Suprapubic skin (tissue), 4 donors: ENCODE results near the gene TMEM151A. TPM values are rescaled to one million over a fixed set of nuclear protein-coding genes. Genes with fewer than 3 reads are reported as not detected.

ENCODE experiments used
- DNase-seq, 2 donors: peaks; one replicate each; pipeline ENCODE4 v3.0.0-alpha.2; 2019; ENCODE audit warnings: low spot score in 2 of 2
- H3K27ac ChIP-seq: fragments of 200-600 bp; sonication (generic); one replicate; pipeline ENCODE4 v1.5.1; 2019
- H3K27me3 ChIP-seq: fragments of 200-600 bp; sonication (generic); one replicate; pipeline ENCODE4 v1.5.1; 2019
- H3K36me3 ChIP-seq: fragments of 200-600 bp; sonication (generic); one replicate; pipeline ENCODE4 v1.5.1; 2019
- H3K4me1 ChIP-seq: fragments of 200-600 bp; sonication (generic); one replicate; pipeline ENCODE4 v1.5.1; 2019
- H3K4me3 ChIP-seq: fragments of 200-600 bp; sonication (generic); one replicate; pipeline ENCODE4 v1.5.1; 2019; ENCODE audit warnings: mild to moderate bottlenecking
- H3K9me3 ChIP-seq: fragments of 200-600 bp; sonication (generic); one replicate; pipeline ENCODE4 v1.5.1; 2019
- EP300 ChIP-seq: sonication (generic); formaldehyde crosslinking; IDR thresholded peaks from one replicate; pipeline ENCODE4 v1.6.1; 2017; ENCODE audit warnings: antibody characterized with exemption
- POLR2A ChIP-seq, 2 donors: fragments of 450-650 bp; IDR thresholded peaks; one replicate each; pipeline ENCODE4 v1.6.1; 2017; ENCODE audit warnings: antibody characterized with exemption in 2 of 2, mild to moderate bottlenecking in 2 of 2, moderate library complexity in 2 of 2
- POLR2AphosphoS5 ChIP-seq, 3 donors: sonication (generic); formaldehyde crosslinking; IDR thresholded peaks; one replicate each; pipeline ENCODE4 v1.6.1; 2017; ENCODE audit warnings: antibody characterized with exemption in 3 of 3
- WGBS: methylation state at CpG from one replicate; pipeline ENCODE4 v1.1.5; 2018; 5-methylcytosine and 5-hydroxymethylcytosine counted together
- total RNA-seq, 4 donors: library from RNA; depleted of rRNA; stranded (reverse); fragments of >200 nt; gene quantifications; one replicate each; pipeline ENCODE4 v1.1.0, GENCODE V29; 2016
- TF ChIP-seq, protein P1 (sequence below), 2 donors: fragments of 200-600 bp in 1 of 2; fragments of 450-650 bp in 1 of 2; sonication (generic) in 1 of 2; IDR thresholded peaks; one replicate each; pipeline ENCODE4 v1.5.1; 2016 to 2019; ENCODE audit warnings: antibody characterized with exemption in 2 of 2, mild to moderate bottlenecking in 1 of 2, moderate library complexity in 1 of 2

TMEM151A gene
- total RNA-seq, 4 donors from 2014 or later = not detected

GRCh38 chr11:66281001-66281400, 10.7 kb upstream of the TMEM151A start:
- Histone ChIP-seq H3K4me1 (peaks cover 26% of the 10 kb centered on the region), H3K27me3 (no peaks in the 10 kb centered on the region), H3K36me3 (peaks cover 20% of the 10 kb centered on the region), H3K27ac (no peak overlapping the region), H3K9me3 (no peaks in the 10 kb centered on the region), H3K4me3 (no peak overlapping the region)
- WGBS = 80% methylated on average over 6 of the region's 6 CpGs
- TF ChIP-seq, protein P1, sequence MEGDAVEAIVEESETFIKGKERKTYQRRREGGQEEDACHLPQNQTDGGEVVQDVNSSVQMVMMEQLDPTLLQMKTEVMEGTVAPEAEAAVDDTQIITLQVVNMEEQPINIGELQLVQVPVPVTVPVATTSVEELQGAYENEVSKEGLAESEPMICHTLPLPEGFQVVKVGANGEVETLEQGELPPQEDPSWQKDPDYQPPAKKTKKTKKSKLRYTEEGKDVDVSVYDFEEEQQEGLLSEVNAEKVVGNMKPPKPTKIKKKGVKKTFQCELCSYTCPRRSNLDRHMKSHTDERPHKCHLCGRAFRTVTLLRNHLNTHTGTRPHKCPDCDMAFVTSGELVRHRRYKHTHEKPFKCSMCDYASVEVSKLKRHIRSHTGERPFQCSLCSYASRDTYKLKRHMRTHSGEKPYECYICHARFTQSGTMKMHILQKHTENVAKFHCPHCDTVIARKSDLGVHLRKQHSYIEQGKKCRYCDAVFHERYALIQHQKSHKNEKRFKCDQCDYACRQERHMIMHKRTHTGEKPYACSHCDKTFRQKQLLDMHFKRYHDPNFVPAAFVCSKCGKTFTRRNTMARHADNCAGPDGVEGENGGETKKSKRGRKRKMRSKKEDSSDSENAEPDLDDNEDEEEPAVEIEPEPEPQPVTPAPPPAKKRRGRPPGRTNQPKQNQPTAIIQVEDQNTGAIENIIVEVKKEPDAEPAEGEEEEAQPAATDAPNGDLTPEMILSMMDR (IDR thresholded peaks at IDR 0.05) = no peak
- TF ChIP-seq EP300 (no peak), POLR2A (IDR thresholded peaks at IDR 0.05) (no peak), POLR2AphosphoS5 (IDR thresholded peaks at IDR 0.05) (no peak)
- no peak for DNase-seq

DNA sequence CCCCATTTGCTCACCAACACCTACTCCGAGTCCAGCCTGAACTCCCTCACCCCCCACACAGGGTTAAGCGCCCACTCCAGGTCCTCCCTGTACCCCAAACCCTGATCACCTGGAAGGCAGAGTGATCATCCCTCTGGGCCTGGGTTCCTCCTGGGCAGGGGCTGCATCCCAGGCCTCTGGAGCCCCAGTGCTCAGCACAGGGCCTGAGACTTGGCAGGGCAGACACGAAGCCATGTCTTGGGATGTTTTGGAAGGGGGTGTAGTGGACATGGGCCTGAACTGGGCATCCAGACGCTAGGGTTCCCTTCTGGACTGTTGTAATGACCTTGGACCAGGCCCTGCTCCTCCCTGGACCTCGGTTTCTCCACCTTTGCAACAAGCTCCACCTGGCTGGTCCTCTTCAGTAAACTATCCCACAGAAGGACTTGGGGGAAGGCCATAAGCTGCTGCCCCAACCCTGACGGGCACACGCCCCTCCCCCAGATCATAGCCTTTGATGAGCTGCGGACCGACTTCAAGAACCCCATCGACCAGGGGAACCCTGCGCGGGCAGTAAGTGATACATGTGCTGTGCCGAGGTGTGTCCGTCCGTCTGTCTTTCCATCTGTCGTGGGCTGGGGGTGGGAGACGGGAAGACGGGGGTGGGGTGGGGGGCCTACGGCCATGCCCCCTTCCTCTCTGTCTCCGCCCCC, 9.8 kb upstream of the TMEM151A start:
- H3K4me1 ChIP-seq = peaks cover 26% of the 10 kb centered on the region
- DNase-seq = no peak
- H3K36me3 ChIP-seq = peaks cover 11% of the 10 kb centered on the region
- H3K27ac ChIP-seq = no peak overlapping the region
- no peaks in the 10 kb centered on the region for H3K27me3 ChIP-seq
- WGBS = 64% methylated on average over 14 of the region's 20 CpGs
- TF ChIP-seq POLR2AphosphoS5 (IDR thresholded peaks at IDR 0.05) = no peak
- TF ChIP-seq, protein P1 (IDR thresholded peaks at IDR 0.05) = no peak
- no peak for TF ChIP-seq POLR2A (IDR thresholded peaks at IDR 0.05)
- TF ChIP-seq EP300 = no peak
- no peaks in the 10 kb centered on the region for H3K9me3 ChIP-seq
- no peak overlapping the region for H3K4me3 ChIP-seq

DNA sequence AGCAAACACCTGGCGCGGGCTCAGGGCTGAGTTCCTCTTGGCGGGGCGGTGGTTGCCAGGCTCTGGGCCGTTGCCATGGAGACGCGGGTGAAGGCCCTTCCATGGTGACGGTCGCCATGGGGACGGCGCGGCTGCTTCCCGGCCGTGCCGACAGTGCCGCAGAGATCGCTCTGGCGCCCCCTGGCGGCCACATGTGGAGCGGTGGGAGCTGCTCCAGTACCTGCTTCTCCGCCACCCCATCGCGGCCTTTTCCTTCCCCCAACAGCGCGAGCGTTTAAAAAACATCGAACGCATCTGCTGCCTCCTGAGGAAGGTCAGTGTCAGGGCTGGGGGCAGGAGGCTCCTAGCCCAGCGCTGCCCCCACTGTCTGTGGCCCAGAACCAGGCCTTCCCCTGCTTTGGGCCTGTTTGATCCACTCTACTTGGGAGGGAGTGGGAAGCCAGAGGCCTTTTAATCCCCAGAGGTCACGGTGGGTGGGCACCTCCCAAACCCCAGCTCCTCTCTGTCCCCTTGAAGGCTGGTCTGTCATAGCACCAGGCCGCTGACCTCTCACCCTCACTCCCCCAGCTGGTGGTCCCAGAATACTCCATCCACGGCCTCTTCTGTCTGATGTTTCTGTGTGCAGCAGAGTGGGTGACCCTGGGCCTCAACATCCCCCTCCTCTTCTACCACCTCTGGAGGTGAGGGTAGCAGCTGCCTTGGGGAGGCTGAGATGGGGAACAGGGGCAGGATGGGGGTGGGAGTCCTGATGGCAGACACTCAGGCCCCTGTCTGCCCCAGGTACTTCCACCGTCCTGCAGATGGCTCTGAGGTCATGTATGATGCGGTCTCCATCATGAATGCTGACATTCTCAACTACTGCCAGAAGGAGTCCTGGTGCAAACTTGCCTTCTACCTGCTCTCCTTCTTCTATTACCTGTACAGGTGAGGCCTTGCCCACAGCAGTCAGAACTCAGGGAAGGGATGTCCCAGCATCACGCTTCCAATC, 8.9 kb upstream of the TMEM151A start:
- TF ChIP-seq, protein P1 (IDR thresholded peaks at IDR 0.05) = peak; percentile 98 to 99
- TF ChIP-seq POLR2AphosphoS5 (IDR thresholded peaks at IDR 0.05) (no peak), EP300 (no peak)
- H3K4me1 ChIP-seq = peaks cover 29% of the 10 kb centered on the region
- H3K4me3 ChIP-seq = no peak overlapping the region
- DNase-seq = peak; percentile 99
- H3K36me3 ChIP-seq = peaks cover 10% of the 10 kb centered on the region
- WGBS = 60% methylated on average over 7 of the region's 35 CpGs
- no peak overlapping the region for H3K27ac ChIP-seq
- no peaks in the 10 kb centered on the region for H3K9me3 ChIP-seq
- H3K27me3 ChIP-seq = no peaks in the 10 kb centered on the region

DNA sequence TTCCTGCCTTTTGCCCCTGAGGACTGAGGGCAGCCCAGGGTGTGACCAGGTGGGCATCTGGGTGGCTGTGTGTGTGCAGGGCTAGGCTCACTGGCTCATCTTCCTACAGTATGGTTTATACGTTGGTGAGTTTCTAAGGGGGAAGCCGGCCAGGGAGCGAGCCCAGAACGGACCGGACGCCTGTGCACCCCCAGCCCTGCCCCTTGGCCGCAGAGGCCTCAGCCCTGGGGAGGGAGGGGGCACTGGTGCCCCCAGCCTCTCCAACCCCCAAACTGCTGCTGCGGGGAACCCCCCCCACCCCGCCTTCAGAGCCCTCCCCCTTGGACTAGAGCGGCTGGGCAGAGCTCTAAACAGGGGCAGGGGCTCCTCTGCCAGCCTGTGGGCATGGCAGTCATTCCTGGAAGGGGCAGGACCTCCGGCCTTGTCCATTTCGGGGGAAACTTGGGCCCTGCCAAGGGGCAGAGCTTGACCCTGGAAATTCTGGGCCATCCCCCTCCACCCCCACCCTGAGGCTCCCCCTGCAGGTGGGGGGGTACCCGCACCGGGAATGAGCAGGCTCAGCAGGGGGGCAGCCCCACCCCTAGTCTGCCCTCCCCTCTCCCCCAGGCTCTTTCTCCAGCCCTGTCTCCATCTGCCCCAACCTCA, 8.1 kb upstream of the TMEM151A start:
- Histone ChIP-seq H3K4me1 (peaks cover 31% of the 10 kb centered on the region), H3K4me3 (no peak overlapping the region), H3K9me3 (no peaks in the 10 kb centered on the region), H3K27me3 (no peaks in the 10 kb centered on the region), H3K36me3 (peaks cover 10% of the 10 kb centered on the region), H3K27ac (no peak overlapping the region)
- no peak for DNase-seq
- whole genome bisulfite sequencing = 70% methylated on average over 2 of the region's 14 CpGs
- TF ChIP-seq POLR2AphosphoS5 (IDR thresholded peaks at IDR 0.05) (no peak), EP300 (no peak), POLR2A (IDR thresholded peaks at IDR 0.05) (no peak)
- TF ChIP-seq, protein P1 (IDR thresholded peaks at IDR 0.05) = no peak
